Right lobe of liver (tissue), 6 donors: ENCODE data around the gene TEDC2. TPM values are rescaled to one million over a fixed set of nuclear protein-coding genes. Genes with fewer than 3 reads are reported as not detected.

Experiments used
- ATAC-seq, 4 donors: fragments of 200-7000 bp; cut with Tn5 transposase; one replicate each; pipeline ENCODE4 v1.9.1; 2020; ENCODE audit warnings: mild to moderate bottlenecking in 4 of 4, moderate library complexity in 4 of 4
- DNase-seq, 3 donors: peaks; one replicate each; pipeline ENCODE4 v3.0.0-alpha.2; 2020
- H3K27ac ChIP-seq, 3 donors: fragments of 200-600 bp; one replicate each; pipeline ENCODE4 v1.8.0; 2022
- H3K27me3 ChIP-seq, 2 donors: fragments of 200-600 bp; one replicate each; pipeline ENCODE4 v1.8.0; 2022
- H3K36me3 ChIP-seq, 4 donors: fragments of 200-600 bp; sonication (generic) in 1 of 4; one replicate each; pipeline versions ENCODE4 v1.5.1 to v1.8.0; 2017 to 2022; ENCODE audit warnings: control low read depth in 1 of 4
- H3K4me1 ChIP-seq, 4 donors: fragments of 200-600 bp; sonication (generic) in 1 of 4; one replicate each; pipeline versions ENCODE4 v1.5.1 to v1.8.0; 2017 to 2022; ENCODE audit warnings: control low read depth in 1 of 4
- H3K4me3 ChIP-seq, 3 donors: fragments of 200-600 bp; one replicate each; pipeline ENCODE4 v1.8.0; 2022
- H3K9me3 ChIP-seq, 4 donors: fragments of 200-600 bp; sonication (generic) in 1 of 4; one replicate each; pipeline versions ENCODE4 v1.5.1 to v1.8.0; 2017 to 2022; ENCODE audit warnings: control low read depth in 1 of 4
- POLR2A ChIP-seq: fragments of 450-650 bp; IDR thresholded peaks from one replicate; pipeline ENCODE4 v1.6.1; 2017; ENCODE audit warnings: antibody characterized with exemption, mild to moderate bottlenecking
- WGBS: methylation state at CpG from one replicate; pipeline ENCODE4 v1.1.6; 2018; ENCODE audit warnings: low coverage, low lambda C conversion rate; ENCODE audit not compliant: insufficient coverage; ENCODE audit errors: missing lambda C conversion rate; 5-methylcytosine and 5-hydroxymethylcytosine counted together
- intact Hi-C, 2 donors: fragments of 100-400 bp; cut with DNase I; formaldehyde crosslinking; loops; one replicate each; pipeline versions ENCODE4 v1.11.2 to v1.14.1; 2022
- total RNA-seq, 6 experiments: library from RNA; depleted of rRNA in 2 of 6; stranded (reverse); fragments of >200 nt in 2 of 6; fragmentation: NEBNext Ultra II Directional in 3 of 6; extraction: Animal tissue kit (Norgen Biotek cat#: 25700) in 3 of 6; gene quantifications; one replicate each; pipeline versions ENCODE4 v1.1.0 to v1.2.4, GENCODE V29; 2016 to 2023
- TF ChIP-seq, protein P1 (sequence below), 4 donors: fragments of 200-600 bp in 3 of 4; fragments of 450-650 bp in 1 of 4; IDR thresholded peaks; one replicate each; pipeline versions ENCODE4 v1.5.1 to v1.8.0; 2016 to 2022; ENCODE audit warnings: antibody characterized with exemption in 4 of 4, mild to moderate bottlenecking in 2 of 4
- donor health status: DM: no; HTN: yes; CAD: no.
- donor health status: DM: no; HTN: no; CAD: no.
- donor health status: DM: no; HTN: no; CAD: no.
- donor health status: DM: no; HTN: yes; CAD: no.
- donor health status: DM: no; HTN: yes; CAD: no.

The TEDC2 gene
- total RNA-seq, 6 experiments from 2014 or later: 0.35 to 2.8 (median 0.87) TPM

GRCh38 chr16:2499890-2500429 lies 40.1 kb downstream of the TEDC2 start:
- Histone ChIP-seq H3K36me3 (no peaks in the 10 kb centered on the region), H3K9me3 (no peaks in the 10 kb centered on the region), H3K4me1 (peaks cover 0 to 44% (median 23%) of the 10 kb centered on the region in 4 donors), H3K27ac (no peak overlapping the region), H3K27me3 (no peaks in the 10 kb centered on the region), H3K4me3 (no peak overlapping the region)
- TF ChIP-seq POLR2A: no peak
- TF ChIP-seq, protein P1, sequence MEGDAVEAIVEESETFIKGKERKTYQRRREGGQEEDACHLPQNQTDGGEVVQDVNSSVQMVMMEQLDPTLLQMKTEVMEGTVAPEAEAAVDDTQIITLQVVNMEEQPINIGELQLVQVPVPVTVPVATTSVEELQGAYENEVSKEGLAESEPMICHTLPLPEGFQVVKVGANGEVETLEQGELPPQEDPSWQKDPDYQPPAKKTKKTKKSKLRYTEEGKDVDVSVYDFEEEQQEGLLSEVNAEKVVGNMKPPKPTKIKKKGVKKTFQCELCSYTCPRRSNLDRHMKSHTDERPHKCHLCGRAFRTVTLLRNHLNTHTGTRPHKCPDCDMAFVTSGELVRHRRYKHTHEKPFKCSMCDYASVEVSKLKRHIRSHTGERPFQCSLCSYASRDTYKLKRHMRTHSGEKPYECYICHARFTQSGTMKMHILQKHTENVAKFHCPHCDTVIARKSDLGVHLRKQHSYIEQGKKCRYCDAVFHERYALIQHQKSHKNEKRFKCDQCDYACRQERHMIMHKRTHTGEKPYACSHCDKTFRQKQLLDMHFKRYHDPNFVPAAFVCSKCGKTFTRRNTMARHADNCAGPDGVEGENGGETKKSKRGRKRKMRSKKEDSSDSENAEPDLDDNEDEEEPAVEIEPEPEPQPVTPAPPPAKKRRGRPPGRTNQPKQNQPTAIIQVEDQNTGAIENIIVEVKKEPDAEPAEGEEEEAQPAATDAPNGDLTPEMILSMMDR (IDR thresholded peaks at IDR 0.05): no peak
- WGBS: 100% methylated on average over 2 of the region's 29 CpGs
- DNase-seq: no peak
- intact Hi-C loops: loop anchor here (5.0 to 10.0 kb wide), 3 partner anchors 65 to 305 kb away; partner anchors contain the start of genes ABCA3 (in 2 of the 2) and CASKIN1 (in 2 of the 2)
- ATAC-seq: no peak

DNA sequence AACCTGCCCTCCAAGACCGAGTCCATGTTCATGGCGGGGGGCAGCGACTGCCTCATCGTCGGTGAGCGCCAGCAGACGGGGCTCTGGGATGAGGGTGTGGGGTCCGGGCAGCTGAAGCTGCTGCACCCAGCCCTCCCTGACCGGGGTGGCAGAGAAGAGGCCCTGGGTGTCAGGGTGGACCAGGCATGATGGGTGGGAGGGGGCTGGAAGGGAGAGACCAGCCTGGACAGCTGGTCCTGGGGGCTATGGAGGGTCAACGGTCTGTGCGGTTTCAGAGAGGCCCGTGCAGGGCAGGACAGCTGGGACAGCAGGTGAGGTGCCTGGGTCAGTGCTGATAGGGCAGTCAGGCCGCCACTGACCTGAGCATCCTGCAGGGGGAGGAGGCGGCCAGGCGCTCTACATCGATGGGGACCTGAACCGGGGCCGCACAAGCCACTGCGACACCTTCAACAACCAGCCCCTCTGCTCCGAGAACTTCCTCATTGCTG lies 40.6 kb downstream of the TEDC2 start:
- intact Hi-C loops: loop anchor here (5.0 to 10.0 kb wide), 2 partner anchors 158 to 306 kb away; partner anchors contain the start of genes CASKIN1 (in 2 of the 2) and ABCA3 (in 1 of the 2)
- H3K4me3 ChIP-seq: no peak overlapping the region
- DNase-seq: no peak
- ATAC-seq: no peak
- H3K27me3 ChIP-seq: no peaks in the 10 kb centered on the region
- 81% methylated on average over 8 of the region's 20 CpGs for WGBS
- no peak overlapping the region for H3K27ac ChIP-seq
- TF ChIP-seq, protein P1 (IDR thresholded peaks at IDR 0.05): no peak
- TF ChIP-seq POLR2A: no peak
- peaks cover 0 to 44% (median 23%) of the 10 kb centered on the region in 4 donors for H3K4me1 ChIP-seq
- H3K36me3 ChIP-seq: no peaks in the 10 kb centered on the region
- no peaks in the 10 kb centered on the region for H3K9me3 ChIP-seq

DNA sequence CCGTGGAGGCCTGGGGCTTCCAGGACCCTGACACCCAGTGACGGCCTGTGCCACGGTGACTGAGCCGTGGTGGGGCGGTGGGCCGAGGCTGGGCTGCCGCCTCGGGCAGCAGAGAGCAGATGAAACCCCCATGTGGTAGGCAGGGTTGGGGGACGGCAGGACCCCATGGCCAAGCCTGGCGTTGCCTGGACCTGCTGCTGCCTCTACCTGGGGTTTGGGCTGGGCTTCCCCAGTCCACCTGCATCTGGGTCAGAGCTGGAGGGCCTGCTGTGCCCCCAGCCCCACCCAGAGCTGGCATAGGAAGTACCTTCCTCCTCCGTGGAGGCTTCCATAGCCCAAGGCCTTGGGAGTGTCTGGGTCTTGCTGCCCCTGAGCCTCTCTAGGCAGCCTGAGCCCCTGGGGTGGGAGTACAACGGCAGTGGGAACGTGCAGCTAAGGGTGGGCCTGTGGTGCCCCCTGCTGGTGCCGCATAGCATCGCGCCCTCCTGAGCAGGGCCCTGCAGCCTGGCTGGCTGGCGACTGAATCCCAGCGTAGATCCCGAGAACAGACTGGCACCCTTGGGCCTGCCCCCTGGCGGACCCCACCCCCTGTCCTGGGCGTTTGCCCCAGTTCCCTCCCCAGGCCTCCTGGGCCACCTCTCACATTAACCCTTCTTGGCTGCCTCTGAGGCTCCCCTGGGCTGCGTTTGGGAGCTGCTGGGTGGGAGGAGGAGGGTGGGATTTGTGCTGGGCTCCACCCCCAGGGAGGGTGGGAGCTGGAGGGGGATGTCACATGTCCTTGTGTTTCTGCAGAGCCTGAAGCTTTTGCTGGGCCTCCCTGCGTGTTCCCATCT lies 41.2 kb downstream of the TEDC2 start:
- Histone ChIP-seq H3K27ac (no peak overlapping the region), H3K9me3 (no peaks in the 10 kb centered on the region), H3K4me1 (peaks cover 0 to 44% (median 23%) of the 10 kb centered on the region in 4 donors), H3K4me3 (no peak overlapping the region), H3K27me3 (no peaks in the 10 kb centered on the region), H3K36me3 (no peaks in the 10 kb centered on the region)
- intact Hi-C loops: loop anchor here (5.0 to 10.0 kb wide), 2 partner anchors 159 to 306 kb away; partner anchors contain the start of genes CASKIN1 (in 2 of the 2) and ABCA3 (in 1 of the 2)
- TF ChIP-seq, protein P1 (IDR thresholded peaks at IDR 0.05): peak; percentile 97 to 100 (median 98)
- TF ChIP-seq POLR2A: no peak
- DNase-seq: peak; percentile 79 to 85 (median 84)
- peak; percentile 75 to 83 (median 79) for ATAC-seq
- 0% methylated on average over 6 of the region's 23 CpGs for WGBS

- H3K4me1 ChIP-seq: peaks cover 0 to 39% (median 20%) of the 10 kb centered on the region in 4 donors
- 73% methylated on average over 4 of the region's 18 CpGs for WGBS
- no peaks in the 10 kb centered on the region for H3K36me3 ChIP-seq
- no peak overlapping the region for H3K4me3 ChIP-seq
- ATAC-seq (no peak), DNase-seq (no peak)
- TF ChIP-seq, protein P1 (IDR thresholded peaks at IDR 0.05): no peak
- no peak for TF ChIP-seq POLR2A
- intact Hi-C loops: loop anchor here (5.0 to 10.0 kb wide), 2 partner anchors 160 to 307 kb away; partner anchors contain the start of genes CASKIN1 (in 2 of the 2) and ABCA3 (in 1 of the 2)
- peak overlapping the region in 1 of 3 donors; percentile 51 for H3K27ac ChIP-seq
- H3K9me3 ChIP-seq: no peaks in the 10 kb centered on the region
- no peaks in the 10 kb centered on the region for H3K27me3 ChIP-seq
Measured at GRCh38 chr16:2501946-2502895, 42.3 kb downstream of the TEDC2 start.
